Measurements from ENCODE around the gene ADAR.

- TF ChIP-seq, protein P1, sequence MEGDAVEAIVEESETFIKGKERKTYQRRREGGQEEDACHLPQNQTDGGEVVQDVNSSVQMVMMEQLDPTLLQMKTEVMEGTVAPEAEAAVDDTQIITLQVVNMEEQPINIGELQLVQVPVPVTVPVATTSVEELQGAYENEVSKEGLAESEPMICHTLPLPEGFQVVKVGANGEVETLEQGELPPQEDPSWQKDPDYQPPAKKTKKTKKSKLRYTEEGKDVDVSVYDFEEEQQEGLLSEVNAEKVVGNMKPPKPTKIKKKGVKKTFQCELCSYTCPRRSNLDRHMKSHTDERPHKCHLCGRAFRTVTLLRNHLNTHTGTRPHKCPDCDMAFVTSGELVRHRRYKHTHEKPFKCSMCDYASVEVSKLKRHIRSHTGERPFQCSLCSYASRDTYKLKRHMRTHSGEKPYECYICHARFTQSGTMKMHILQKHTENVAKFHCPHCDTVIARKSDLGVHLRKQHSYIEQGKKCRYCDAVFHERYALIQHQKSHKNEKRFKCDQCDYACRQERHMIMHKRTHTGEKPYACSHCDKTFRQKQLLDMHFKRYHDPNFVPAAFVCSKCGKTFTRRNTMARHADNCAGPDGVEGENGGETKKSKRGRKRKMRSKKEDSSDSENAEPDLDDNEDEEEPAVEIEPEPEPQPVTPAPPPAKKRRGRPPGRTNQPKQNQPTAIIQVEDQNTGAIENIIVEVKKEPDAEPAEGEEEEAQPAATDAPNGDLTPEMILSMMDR (conservative IDR thresholded peaks at IDR 0.05; ENCODE audit: low read depth, low read length): no peak
- no peak for TF ChIP-seq POLR2A (IDR thresholded peaks at IDR 0.05; ENCODE audit: low read depth, low read length)
- TF ChIP-seq USF2 (IDR thresholded peaks at IDR 0.05; ENCODE audit: low read depth, low read length): no peak
- no peak for TF ChIP-seq SMC3 (IDR thresholded peaks at IDR 0.05; ENCODE audit: low read depth, low read length)
- TF ChIP-seq, protein P2, sequence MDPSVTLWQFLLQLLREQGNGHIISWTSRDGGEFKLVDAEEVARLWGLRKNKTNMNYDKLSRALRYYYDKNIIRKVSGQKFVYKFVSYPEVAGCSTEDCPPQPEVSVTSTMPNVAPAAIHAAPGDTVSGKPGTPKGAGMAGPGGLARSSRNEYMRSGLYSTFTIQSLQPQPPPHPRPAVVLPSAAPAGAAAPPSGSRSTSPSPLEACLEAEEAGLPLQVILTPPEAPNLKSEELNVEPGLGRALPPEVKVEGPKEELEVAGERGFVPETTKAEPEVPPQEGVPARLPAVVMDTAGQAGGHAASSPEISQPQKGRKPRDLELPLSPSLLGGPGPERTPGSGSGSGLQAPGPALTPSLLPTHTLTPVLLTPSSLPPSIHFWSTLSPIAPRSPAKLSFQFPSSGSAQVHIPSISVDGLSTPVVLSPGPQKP (IDR thresholded peaks at IDR 0.05; ENCODE audit: borderline replicate concordance, low read depth, low read length): no peak
- no peak for TF ChIP-seq FOS (IDR thresholded peaks at IDR 0.05; ENCODE audit: low read depth, low read length)
- no peak for TF ChIP-seq RAD21 (IDR thresholded peaks at IDR 0.05; ENCODE audit: low read length)
- TF ChIP-seq CHD1 (IDR thresholded peaks at IDR 0.05; ENCODE audit: low read depth, low read length): no peak
Observed at GRCh38 chr1:154578058-154578418, 29.9 kb downstream of the ADAR start.
